IPS-NIHi7 (cell line): ENCODE data around the gene ENDOU.

ENCODE experiments used
- DNase-seq: peaks from one replicate; pipeline ENCODE4 v3.0.0; 2012; ENCODE audit warnings: mixed read lengths; ENCODE audit errors: extremely low spot score

The ENDOU gene

GRCh38 chr12:47718531-47718930 lies 6.8 kb downstream of the ENDOU start:
- no peak for DNase-seq

DNA sequence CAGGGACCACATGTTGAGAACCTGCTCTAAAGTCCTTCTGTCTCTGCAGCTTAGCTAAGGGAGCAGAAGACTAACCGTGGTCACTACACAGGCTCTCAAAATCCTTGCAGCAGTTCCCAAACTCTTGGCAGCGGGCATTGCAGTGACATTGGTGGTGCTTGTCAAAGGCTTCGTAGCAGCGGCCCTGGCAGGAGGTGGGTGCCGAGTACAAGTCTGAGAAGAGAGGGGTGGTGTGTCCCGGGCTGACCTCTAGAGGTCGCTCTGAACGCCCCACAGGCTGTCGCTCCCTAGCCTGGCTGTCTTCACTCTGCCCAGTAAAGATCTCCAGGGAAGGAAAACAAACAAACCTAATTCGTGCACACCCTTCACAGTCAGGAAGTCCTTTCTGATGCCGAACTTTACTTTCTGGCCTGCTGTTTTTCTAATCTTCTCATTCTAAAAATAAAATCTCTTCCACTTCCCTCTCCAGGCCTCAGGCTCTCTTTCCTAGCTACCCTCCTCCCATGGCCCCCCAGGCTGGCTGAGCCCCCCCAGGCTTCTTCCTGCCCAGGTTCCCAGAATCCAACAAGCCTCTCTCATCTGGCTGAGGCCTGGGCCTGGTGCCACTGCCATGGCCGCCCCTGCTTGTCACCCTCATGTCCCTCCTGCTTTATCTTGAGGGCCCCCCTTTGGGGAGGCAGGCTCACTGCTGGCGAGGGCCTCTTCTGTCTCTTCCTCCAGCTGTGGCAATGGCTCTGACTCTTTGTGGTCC lies 7.7 kb downstream of the ENDOU start:
- DNase-seq = peak; percentile 98

GRCh38 chr12:47717046-47717442 lies 8.2 kb downstream of the ENDOU start:
- no peak for DNase-seq

DNA sequence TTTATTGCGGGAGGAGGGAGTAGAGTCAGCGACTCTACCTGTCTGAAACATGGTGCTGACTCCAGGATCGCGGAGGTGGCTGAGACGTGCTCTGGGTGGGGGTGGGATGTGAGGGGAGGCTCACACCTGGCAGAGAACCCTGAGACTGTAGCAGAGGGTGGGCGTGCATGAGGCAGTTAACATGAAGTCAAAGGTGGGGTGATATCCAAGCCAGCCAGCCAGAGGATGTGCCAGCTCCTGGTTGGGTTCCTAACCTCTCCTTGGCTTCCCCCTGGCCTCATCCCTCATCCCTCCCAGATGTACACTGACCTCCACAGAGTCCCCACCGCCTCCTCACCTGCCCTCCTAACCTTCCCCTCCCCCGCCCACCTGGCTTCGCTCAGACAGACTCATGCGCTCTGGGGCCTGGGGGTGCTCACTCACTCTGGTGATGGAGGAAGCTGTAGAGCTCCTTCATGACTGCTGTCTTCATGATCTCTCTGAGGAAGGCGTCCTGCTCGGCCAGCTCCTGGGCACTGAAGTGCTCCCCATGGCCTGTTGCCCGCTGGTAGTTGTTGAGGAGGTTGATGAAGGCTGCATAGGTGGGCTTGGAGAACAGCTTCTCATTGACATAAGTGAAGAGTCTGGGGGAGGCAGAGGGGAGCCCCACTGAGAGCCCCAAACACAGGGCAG lies 9.3 kb downstream of the ENDOU start:
- no peak for DNase-seq

DNA sequence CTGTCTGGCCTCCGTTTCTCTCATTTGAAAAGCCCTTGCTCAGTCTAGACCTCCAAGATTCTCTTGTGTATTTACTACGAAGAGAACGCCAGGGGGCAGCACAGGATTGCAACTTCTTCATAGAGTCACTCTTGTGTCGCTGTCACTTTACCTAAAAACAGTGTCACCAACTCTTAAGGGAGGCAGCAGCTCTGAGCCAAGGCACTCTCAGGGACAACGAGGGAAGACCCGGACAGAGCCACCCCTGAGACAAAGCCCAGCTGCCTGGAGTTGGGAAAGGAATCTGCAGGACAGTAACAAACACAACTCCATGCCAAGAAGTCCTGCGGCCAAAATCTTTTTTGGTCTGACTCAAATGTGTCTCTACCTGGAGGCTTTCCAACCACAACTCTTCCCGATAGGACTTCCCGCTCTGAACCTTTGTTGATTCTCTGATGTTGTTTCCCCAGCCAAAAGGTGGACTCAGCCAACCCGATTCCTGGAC lies 9.9 kb downstream of the ENDOU start:
- DNase-seq = peak; percentile 70

GRCh38 chr12:47714826-47715386 lies 10.4 kb downstream of the ENDOU start:
- DNase-seq = no peak

DNA sequence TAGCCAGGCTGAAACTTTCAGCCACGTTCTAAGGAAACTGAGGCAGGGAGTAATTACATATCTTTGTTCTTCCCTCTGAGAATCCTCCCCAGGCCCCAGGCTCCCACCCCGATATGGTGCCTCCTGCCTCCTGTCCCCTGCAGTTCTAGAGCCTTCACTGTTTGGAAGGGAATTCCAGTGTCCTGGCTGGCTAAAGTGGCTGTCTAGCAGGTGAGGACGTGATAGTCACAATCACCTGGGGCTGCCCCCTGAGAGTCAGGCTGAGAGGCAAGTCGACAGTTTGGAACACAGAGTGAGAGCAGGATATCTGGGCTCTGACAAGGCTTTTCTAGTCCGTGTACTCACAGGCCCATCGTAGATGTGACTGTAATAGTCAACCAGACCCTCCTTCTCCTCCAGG lies 13.1 kb downstream of the ENDOU start:
- no peak for DNase-seq

DNA sequence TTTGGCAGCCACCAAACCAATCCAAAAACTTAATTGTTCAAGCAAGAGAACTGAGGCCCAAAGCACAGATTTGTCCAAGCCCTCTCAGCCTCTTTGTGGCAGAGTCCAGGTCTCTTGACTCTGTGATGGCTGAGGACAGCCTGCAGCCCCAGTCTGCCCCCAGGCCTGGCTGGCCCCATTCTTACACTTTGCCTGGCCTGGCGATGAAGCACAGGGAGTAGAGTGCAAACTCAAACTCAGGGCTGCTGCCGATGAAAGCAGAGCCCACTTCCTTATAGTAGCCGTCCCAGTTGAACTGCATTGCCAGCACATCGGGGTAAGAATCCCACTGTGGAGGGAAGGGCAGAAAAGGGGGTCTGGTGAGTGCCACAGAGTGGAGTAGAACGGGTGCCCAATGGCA lies 13.8 kb downstream of the ENDOU start:
- no peak for DNase-seq

DNA sequence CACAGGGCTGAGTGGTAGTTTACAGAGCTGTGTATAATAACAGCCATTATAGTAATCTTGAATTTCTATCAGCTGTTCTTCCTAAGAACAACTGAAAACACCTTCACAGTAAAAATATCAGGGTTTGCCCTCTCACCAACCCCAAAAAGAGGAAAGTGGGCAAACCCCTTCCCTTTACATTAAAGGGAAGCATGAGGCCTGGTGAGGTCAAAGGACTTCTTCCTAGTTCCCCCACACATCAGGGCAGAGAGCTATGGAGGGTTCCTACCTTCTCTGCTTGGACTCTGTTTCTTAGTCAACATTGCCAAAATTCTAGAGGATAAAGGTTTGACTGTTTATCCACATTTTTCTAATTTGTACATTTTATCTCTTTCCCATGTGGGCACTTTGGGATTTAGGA lies 15.0 kb downstream of the ENDOU start:
- DNase-seq = no peak

DNA sequence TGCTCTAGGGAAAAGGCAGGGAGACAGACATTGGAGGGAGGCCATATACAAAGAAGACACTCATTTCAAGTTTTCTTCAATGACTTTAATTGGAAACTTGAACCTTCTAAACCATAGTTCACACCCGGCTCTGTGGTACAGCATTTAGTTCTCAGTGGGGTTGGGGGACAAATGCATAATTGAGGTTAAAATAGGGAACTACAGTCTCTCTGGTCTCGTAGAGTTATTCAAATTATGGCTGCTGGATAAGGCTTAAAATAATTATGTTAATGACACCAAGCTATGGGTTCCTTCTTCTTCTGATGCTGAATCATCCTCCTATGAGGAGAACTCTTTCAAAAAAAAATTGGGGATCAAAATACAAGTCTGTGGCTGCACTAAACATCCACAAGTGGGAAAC lies 15.6 kb downstream of the ENDOU start:
- no peak for DNase-seq

DNA sequence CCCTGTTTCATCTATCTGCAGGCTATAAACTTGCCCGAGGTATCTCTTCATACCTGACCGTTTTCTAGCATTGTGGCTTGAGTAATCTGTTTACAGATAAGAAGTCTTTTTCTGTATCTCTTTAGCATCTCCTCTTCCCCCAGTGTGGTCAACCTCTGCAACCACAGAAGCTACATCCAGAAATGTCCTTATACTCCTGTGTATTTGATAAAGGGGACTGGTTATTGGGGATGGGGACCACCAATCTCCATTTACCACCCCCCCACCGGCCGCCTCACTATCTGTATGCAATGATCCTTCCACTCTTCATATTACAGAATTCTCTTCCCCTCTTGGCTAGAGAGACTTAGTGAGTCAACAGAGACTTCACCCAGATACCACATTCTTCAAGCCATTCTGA lies 16.1 kb downstream of the ENDOU start:
- no peak for DNase-seq

DNA sequence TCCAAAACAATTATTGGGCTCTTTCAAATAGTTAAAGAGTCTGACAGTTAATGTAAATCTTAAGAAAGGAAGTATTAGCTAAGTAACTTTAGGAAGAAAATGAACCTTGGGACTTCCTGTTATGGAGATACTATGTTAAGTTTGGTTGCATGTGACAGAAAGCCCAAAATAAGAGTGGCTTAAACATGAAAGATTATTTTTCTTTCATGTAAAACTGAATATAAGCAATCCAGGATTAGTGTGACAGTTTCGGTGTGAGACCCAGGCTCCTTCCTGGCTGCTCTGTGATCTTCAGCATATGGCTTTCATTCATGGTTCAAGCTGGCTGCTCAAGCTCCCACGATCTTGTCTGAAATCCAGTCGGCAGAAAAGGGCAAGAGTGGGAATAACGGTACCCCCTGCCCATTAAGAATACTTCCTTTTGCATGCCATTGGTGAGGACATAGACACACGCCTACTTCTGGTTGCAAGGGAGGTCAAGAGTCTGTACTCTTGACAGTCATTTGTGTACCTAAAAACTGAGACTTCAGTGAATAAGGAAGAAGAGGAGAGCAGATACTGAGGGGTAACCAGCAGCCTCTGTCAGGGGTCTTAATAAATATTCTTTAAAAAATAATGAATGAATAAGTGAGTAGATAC lies 17.3 kb downstream of the ENDOU start:
- no peak for DNase-seq

- no peak for DNase-seq
These were observed 17.9 kb downstream of the ENDOU start for GRCh38 chr12:47707355-47707754.

DNA sequence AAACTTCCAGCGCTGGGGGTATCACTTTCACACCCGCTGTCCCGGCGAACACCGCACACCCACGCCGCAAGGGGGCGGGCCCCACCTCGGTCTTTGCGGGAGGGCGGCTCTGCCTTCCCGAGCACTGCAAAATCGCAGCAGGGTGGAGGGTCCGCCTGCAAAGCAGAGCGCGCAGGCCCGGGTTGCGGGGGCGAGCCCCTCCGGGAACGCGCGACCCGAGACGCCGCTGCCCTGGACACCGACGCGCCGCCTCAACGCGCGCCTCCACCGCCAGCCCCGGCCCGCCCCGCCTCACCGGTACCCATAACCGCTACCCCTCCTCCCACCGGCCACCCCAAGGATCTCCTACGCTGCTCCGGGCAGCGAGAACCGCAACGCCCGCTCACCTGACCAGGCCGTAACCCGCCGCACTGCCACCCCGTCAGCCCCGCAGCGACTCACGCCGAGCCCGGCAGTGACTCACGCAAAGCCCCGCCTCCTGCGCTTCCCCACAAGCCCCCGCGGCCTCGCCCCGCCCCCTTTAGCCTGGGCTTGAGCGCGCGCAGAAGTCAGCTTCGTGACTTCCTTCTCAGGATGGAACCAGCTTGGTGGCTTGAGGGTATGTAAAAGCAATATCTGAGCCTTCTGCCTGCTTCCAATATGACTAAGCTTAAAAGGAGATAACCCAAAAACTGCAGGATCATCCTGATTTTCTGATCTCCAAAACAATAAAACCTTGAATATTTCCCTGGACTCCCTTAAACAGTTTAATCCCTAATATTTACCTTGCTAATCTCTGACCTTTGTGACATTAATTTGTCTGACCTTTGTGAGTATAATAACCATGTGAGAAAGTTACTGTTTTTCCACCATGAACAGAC lies 19.5 kb downstream of the ENDOU start, which contains the start of gene RPAP3:
Gene RPAP3 (minus strand): TSS at position 465 of the 860 bp plus-strand sequence. CDS start 3,190 bp downstream, outside the sequence.
- DNase-seq = peak; percentile 98

DNA sequence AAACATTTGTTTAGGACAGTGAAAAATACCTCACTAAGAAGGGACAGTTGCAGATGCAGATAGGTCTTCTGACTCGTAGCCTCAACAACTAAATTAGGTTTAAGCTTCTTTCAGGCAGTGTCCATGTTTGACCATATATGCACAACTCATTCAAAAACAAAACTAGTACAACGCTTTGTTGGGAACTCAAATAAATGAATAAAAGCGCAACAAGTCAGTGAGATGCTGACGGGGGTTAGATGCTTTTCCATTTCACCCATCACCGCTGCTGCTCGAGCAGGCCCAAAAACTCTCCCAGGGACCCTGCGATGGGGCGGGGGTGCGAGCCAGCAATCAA lies 20.1 kb downstream of the ENDOU start:
- DNase-seq = no peak

GRCh38 chr12:47704719-47705118 lies 20.6 kb downstream of the ENDOU start:
- no peak for DNase-seq

DNA sequence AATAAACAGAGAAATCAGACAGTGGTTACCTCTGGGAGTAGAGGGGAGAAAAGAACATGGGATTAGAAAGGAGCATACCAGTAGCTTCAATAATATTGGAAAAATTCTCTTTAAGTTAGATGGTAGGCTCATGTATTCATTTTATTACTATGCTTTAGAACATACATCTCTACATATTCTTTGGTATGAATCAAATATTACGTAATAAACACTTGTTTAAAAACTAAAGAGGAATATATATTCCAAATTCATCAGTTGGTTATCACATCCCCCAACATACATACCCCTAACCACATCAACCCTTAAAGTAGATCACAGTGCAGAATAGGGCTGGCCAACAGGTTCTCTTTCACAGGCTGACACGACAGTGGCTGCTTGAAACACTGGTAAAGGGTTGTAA lies 25.0 kb downstream of the ENDOU start:
- DNase-seq = no peak

GRCh38 chr12:47698631-47699030 lies 26.7 kb downstream of the ENDOU start:
- DNase-seq = no peak

GRCh38 chr12:47698055-47698454 lies 27.2 kb downstream of the ENDOU start:
- DNase-seq = no peak

DNA sequence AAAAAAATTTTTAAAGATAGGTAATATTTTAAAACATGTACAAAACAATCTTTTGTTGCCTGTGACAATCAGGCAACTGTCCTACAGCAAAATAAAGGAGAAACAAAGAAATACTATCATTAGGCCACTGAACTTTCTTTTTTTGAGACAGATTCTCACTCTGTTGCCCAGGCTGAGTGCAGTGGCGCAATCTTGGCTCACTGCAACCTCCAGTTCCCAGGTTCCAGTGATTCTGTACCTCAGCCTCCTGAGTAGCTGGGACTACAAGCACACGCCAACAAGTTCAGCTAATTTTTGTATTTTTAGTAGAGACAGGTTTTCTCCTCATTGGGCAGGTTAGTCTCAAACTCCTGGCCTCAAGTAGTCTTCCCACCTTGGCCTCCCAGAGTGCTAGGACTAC lies 36.1 kb downstream of the ENDOU start:
- no peak for DNase-seq

- no peak for DNase-seq
These were observed 37.7 kb downstream of the ENDOU start for GRCh38 chr12:47687636-47688035.
